ENCODE data around the gene IL9. TPM values are rescaled to one million over a fixed set of nuclear protein-coding genes. Genes with fewer than 3 reads are reported as not detected.

IL9 gene
- total RNA-seq, 1 donor from 2014 or later, result not detected

DNA sequence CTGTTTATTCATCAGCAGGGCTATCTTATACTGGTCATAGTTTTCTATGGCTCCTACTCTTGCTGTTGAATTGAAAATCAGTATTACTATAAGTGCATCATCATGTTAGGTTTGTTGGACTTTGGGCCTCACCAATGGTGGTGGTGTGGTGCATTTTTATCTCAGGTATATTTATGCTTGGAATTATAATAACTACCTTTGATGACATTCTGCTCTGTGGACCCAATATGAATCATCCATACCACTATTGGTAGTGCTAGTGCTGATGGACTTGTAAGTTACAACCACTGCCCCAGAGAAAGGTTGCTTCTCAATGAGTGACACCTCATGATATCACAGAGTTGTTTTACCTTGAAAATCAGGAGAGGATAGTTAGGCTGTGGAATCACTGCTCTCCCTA, 28.0 kb downstream of the IL9 start:
- Histone ChIP-seq H3K27me3 (ENCODE audit: control insufficient read depth, insufficient read depth, low read length) (peaks cover 5% of the 10 kb centered on the region), H3K4me3 (ENCODE audit: low read depth, low read length) (no peak overlapping the region), H3K36me3 (ENCODE audit: control insufficient read depth, insufficient read depth, low read length) (no peaks in the 10 kb centered on the region)
- DNase-seq (ENCODE audit: low read depth), result no peak
- TF ChIP-seq, protein P1, sequence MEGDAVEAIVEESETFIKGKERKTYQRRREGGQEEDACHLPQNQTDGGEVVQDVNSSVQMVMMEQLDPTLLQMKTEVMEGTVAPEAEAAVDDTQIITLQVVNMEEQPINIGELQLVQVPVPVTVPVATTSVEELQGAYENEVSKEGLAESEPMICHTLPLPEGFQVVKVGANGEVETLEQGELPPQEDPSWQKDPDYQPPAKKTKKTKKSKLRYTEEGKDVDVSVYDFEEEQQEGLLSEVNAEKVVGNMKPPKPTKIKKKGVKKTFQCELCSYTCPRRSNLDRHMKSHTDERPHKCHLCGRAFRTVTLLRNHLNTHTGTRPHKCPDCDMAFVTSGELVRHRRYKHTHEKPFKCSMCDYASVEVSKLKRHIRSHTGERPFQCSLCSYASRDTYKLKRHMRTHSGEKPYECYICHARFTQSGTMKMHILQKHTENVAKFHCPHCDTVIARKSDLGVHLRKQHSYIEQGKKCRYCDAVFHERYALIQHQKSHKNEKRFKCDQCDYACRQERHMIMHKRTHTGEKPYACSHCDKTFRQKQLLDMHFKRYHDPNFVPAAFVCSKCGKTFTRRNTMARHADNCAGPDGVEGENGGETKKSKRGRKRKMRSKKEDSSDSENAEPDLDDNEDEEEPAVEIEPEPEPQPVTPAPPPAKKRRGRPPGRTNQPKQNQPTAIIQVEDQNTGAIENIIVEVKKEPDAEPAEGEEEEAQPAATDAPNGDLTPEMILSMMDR (IDR thresholded peaks at IDR 0.05; ENCODE audit: insufficient read depth, low read length, poor library complexity, severe bottlenecking), result no peak

DNA sequence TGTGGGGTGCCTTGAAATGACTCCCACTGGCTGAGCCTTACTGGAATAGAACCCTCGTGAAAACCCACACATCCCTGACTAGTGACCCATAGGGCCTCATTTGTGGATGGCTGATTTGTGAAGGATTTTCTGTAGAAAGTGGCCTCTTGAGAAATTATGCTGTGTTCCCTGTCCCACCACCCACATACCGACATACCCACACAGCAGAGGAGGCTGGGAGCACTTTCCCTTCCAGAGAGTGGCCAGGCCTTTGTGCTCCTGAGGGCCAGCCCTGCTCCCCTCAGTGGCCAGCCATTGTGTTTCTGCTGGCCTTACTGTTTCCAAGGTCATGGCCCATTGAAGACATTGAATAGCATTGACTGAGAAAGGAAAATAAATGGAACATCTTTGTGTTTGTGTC, 29.6 kb downstream of the IL9 start:
- H3K4me3 ChIP-seq (ENCODE audit: low read depth, low read length), result no peak overlapping the region
- no peak for DNase-seq (ENCODE audit: low read depth)
- peaks cover 5% of the 10 kb centered on the region for H3K27me3 ChIP-seq (ENCODE audit: control insufficient read depth, insufficient read depth, low read length)
- TF ChIP-seq, protein P1 (IDR thresholded peaks at IDR 0.05; ENCODE audit: insufficient read depth, low read length, poor library complexity, severe bottlenecking), result no peak
- H3K36me3 ChIP-seq (ENCODE audit: control insufficient read depth, insufficient read depth, low read length), result no peaks in the 10 kb centered on the region

DNA sequence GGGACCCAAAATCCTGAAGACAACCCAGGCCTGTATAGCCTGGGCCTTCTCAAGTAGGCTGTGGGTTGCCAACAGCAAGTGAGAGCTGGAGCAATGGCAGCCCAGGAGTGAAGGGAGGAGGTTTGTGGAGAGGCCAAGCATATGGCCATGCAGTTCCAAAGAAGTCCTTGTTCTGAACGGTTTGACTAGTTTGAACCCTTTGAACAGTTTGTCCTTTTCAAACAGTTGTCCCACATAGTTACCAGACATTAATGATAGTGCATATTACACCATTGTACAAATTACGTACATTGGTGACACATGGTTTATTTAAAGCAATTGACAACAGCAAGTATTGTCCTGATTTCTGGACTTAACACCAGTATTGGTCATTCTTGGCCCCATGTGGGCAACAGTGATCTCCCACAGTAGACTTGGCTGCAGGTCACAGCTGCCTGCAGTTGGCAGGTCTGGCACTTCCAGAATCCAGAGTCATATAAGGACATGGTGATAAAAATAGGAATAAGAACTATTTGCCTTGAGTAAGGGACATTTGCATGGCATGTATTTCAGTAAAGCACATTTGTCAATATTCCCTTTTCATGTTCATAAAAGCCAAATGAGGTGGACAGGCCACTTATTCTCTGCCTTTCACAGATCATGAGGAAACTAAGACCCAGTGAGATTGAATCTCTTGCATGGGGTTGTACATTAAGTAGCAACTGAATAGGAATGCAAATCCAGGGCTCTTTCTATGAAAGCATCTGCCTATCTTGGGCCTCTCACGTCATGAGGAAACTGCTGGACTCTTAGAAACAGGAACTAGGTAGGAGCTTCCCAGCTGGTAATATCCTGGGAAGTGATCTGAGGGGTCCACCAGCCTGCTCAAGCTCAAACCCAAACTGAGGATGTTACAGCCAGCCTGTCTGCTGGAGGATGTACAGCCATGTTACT, 30.9 kb downstream of the IL9 start:
- DNase-seq (ENCODE audit: low read depth), result no peak
- Histone ChIP-seq H3K27me3 (ENCODE audit: control insufficient read depth, insufficient read depth, low read length) (peaks cover 3% of the 10 kb centered on the region), H3K36me3 (ENCODE audit: control insufficient read depth, insufficient read depth, low read length) (no peaks in the 10 kb centered on the region), H3K4me3 (ENCODE audit: low read depth, low read length) (no peak overlapping the region)
- TF ChIP-seq, protein P1 (IDR thresholded peaks at IDR 0.05; ENCODE audit: insufficient read depth, low read length, poor library complexity, severe bottlenecking), result no peak

DNA sequence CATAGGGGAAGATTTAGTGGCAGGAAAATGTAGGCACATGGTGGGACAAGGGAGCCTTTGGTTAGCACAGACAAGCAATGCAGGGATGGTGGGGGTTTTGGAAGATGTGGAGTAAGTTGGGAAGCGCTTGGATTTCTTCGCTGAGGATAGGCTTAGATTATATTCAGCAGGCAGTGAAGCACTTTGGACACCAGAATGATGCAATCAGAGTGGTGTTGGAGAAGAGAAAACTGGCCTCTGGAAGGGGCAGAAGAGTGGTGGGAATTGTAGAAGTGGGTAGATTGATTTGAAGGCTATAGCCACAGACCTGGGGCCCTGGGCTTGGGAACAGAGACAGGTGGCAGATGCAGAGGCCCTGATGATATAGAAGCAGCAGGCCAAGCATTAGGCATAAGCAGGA, 32.9 kb downstream of the IL9 start:
- TF ChIP-seq, protein P1 (IDR thresholded peaks at IDR 0.05; ENCODE audit: insufficient read depth, low read length, poor library complexity, severe bottlenecking), result no peak
- Histone ChIP-seq H3K4me3 (ENCODE audit: low read depth, low read length) (no peak overlapping the region), H3K27me3 (ENCODE audit: control insufficient read depth, insufficient read depth, low read length) (peaks cover 2% of the 10 kb centered on the region)

DNA sequence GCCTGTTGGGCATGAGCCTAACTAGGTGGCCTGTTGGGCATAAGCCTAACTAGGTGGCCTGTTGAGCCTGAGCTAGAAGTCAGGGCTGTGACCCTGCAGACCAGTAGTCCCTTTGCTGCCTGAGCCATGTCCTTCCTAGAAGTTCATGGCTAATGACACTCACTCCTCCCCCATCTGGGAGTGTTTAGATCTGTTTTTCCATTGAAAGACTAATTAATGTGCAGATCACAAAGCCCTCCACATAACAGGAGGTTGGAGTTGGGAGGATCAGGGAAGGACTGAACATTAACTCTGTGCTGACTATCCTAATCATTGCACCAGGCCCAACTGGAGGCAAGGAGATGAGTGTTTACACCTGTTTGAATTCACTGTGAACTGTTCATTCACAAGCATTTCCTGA, 33.6 kb downstream of the IL9 start:
- DNase-seq (ENCODE audit: low read depth), result no peak
- TF ChIP-seq, protein P1 (IDR thresholded peaks at IDR 0.05; ENCODE audit: insufficient read depth, low read length, poor library complexity, severe bottlenecking), result no peak
- no peak overlapping the region for H3K4me3 ChIP-seq (ENCODE audit: low read depth, low read length)

More for the DNA sequence above, 32.9 kb downstream of the IL9 start:
- no peaks in the 10 kb centered on the region for H3K36me3 ChIP-seq (ENCODE audit: control insufficient read depth, insufficient read depth, low read length)
- DNase-seq (ENCODE audit: low read depth), result no peak

More for the DNA sequence above, 33.6 kb downstream of the IL9 start:
- H3K27me3 ChIP-seq (ENCODE audit: control insufficient read depth, insufficient read depth, low read length), result peaks cover 2% of the 10 kb centered on the region
- H3K36me3 ChIP-seq (ENCODE audit: control insufficient read depth, insufficient read depth, low read length), result no peaks in the 10 kb centered on the region
